Umbilical cord (tissue), 2 donors: ENCODE data around the gene DPP3. TPM values are rescaled to one million over a fixed set of nuclear protein-coding genes. Genes with fewer than 3 reads are reported as not detected.

Experiments
- DNase-seq: peaks from one replicate; pipeline ENCODE4 v3.0.0-alpha.2; 2015; ENCODE audit warnings: low spot score
- total RNA-seq: library from RNA; depleted of rRNA; stranded (reverse); fragments of >200 nt; gene quantifications from one replicate; pipeline ENCODE4 v1.2.3, GENCODE V29; 2014; ENCODE audit warnings: low replicate concordance; ENCODE audit not compliant: insufficient read depth

Gene DPP3
- total RNA-seq, 1 donor from 2014 or later: 24.6 TPM

- DNase-seq: no peak
Observed at GRCh38 chr11:66556086-66556485, 75.9 kb downstream of the DPP3 start.

- DNase-seq: no peak
Observed at GRCh38 chr11:66557733-66558326, 77.6 kb downstream of the DPP3 start.

Other genes starting within 250 kb of the DPP3 start
- 20.0 TPM for gene KLC2, start 222.7 kb upstream of the DPP3 start, total RNA-seq
- gene RAB1B, start 211.8 kb upstream of the DPP3 start, total RNA-seq: 34.7 TPM
- gene CNIH2, start 202.3 kb upstream of the DPP3 start, total RNA-seq: not detected
- gene YIF1A, start 191.3 kb upstream of the DPP3 start, total RNA-seq: 129 TPM
- gene TMEM151A, start 188.5 kb upstream of the DPP3 start, total RNA-seq: 0.24 TPM
- 20.7 TPM for gene CD248, start 163.4 kb upstream of the DPP3 start, total RNA-seq
- gene RIN1, start 144.0 kb upstream of the DPP3 start, total RNA-seq: 4.8 TPM
- 21.9 TPM for gene BRMS1, start 135.3 kb upstream of the DPP3 start, total RNA-seq
- gene B4GAT1, start 132.8 kb upstream of the DPP3 start, total RNA-seq: 41.9 TPM
- gene SLC29A2, start 108.7 kb upstream of the DPP3 start, total RNA-seq: 1.4 TPM
- gene NPAS4, start 59.4 kb upstream of the DPP3 start, total RNA-seq: 2.4 TPM
- 58.0 TPM for gene MRPL11, start 41.6 kb upstream of the DPP3 start, total RNA-seq
- 12.5 TPM for gene PELI3, start 13.5 kb upstream of the DPP3 start, total RNA-seq
- gene BBS1, start 30.2 kb downstream of the DPP3 start, total RNA-seq: 18.1 TPM
- gene ZDHHC24, start 65.6 kb downstream of the DPP3 start, total RNA-seq: 5.8 TPM
- not detected for gene ACTN3, start 66.5 kb downstream of the DPP3 start, total RNA-seq
- gene CTSF, start 88.2 kb downstream of the DPP3 start, total RNA-seq: 43.1 TPM
- gene CCDC87, start 112.6 kb downstream of the DPP3 start, total RNA-seq: 0.24 TPM
- gene CCS, start 112.8 kb downstream of the DPP3 start, total RNA-seq: 18.8 TPM
- 90.5 TPM for gene RBM14, start 136.2 kb downstream of the DPP3 start, total RNA-seq
- gene RBM4, start 158.3 kb downstream of the DPP3 start, total RNA-seq: 64.3 TPM
- 44.1 TPM for gene RBM4B, start 197.5 kb downstream of the DPP3 start, total RNA-seq
- 46.5 TPM for gene SPTBN2, start 248.8 kb downstream of the DPP3 start, total RNA-seq